ENCODE measurements around the gene FAM193A. TPM values are rescaled to one million over a fixed set of nuclear protein-coding genes. Genes with fewer than 3 reads are reported as not detected.

Gene FAM193A
- total and polyA plus RNA-seq, 12 donors, result 12.9 to 30.8 (median 23.1) TPM

DNA sequence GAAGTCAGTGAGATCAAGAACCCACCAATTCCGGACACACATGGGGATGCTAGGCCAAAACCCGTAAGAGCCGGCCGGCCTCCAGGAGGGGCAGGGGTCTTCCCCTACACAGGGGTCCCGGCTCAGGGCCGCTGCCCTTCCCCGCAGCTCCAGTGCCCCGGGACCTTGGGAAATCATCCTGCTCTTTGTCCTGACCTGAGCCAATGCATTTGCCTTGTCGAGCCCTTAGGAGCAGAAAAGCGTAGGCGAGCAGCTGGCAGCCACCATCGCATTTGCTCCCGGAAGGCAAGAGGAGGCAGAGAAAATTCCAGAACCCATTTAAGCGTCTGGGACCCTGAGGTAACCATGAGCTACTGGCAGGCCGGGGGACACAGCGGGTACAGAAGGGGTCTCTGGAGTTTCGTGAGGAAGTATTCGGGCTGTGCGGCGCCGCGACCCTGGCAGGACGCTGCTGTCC, 227.1 kb downstream of the FAM193A start:
- no peak for DNase-seq
- Histone ChIP-seq H3K27me3 (no peaks in the 10 kb centered on the region), H3K4me3 (peak overlapping the region in 1 of 4 donors; percentile 72), H3K27ac (peak overlapping the region in 2 of 5 donors; percentile 62 to 77), H3K36me3 (replicated peaks in 1 of 2) (no peaks in the 10 kb centered on the region), H3K9me3 (replicated peaks in 1 of 3) (no peaks in the 10 kb centered on the region), H3K4me1 (replicated peaks in 1 of 2) (peaks cover 0 to 4% of the 10 kb centered on the region in 2 donors)
- intact Hi-C loops (cut with DNase I), result loop anchor here (10.0 kb wide), 2 partner anchors 171 to 271 kb away; no protein-coding TSS in a partner anchor
- TF ChIP-seq, protein P1, sequence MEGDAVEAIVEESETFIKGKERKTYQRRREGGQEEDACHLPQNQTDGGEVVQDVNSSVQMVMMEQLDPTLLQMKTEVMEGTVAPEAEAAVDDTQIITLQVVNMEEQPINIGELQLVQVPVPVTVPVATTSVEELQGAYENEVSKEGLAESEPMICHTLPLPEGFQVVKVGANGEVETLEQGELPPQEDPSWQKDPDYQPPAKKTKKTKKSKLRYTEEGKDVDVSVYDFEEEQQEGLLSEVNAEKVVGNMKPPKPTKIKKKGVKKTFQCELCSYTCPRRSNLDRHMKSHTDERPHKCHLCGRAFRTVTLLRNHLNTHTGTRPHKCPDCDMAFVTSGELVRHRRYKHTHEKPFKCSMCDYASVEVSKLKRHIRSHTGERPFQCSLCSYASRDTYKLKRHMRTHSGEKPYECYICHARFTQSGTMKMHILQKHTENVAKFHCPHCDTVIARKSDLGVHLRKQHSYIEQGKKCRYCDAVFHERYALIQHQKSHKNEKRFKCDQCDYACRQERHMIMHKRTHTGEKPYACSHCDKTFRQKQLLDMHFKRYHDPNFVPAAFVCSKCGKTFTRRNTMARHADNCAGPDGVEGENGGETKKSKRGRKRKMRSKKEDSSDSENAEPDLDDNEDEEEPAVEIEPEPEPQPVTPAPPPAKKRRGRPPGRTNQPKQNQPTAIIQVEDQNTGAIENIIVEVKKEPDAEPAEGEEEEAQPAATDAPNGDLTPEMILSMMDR (IDR thresholded peaks at IDR 0.05), result no peak
- TF ChIP-seq POLR2A (IDR thresholded peaks at IDR 0.05), result no peak
- 38 to 48% (median 46%) methylated on average over 15 to 23 of the region's 23 CpGs for WGBS, 4 donors

DNA sequence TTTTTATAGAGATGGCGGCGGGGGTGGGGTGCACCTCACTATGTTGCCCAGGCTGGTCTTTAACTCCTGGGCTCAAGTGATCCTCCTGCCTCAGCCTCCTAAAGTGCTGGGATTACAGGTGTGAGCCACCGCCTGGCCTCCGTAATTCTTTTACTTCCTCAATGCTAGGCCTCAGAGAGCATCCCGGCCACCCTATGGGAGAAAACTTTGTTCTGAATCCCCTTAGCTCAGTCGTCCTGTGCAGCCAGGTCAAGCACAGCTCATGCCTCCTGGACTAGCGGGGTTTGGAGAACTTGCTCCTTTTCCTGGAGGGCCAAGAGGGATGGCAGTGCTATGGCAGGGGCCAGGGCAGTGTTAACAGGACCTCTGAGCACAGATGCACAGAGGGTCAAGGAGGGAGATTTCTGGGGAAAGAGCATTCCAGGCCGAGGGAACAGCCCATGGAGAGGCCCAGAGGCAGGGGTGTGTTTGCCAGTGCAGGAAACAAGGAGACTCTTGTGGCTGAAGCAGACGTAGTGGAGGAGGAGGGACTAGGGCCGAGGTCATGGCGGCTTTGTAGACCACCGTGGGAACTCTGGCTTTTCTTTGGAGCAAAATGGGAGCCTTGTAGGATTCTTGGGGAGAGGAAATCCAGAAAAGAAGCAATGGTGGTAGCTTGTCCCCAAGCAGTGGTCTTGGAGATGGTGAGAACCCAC, 229.5 kb downstream of the FAM193A start:
- peaks cover 0 to 4% of the 10 kb centered on the region in 2 donors for H3K4me1 ChIP-seq (replicated peaks in 1 of 2)
- intact Hi-C loops (cut with DNase I), result loop anchor here (5.0 to 10.0 kb wide), 3 partner anchors 169 to 269 kb away; no protein-coding TSS in a partner anchor
- no peaks in the 10 kb centered on the region for H3K27me3 ChIP-seq
- TF ChIP-seq, protein P1 (IDR thresholded peaks at IDR 0.05), result no peak
- TF ChIP-seq POLR2A (IDR thresholded peaks at IDR 0.05), result no peak
- H3K36me3 ChIP-seq (replicated peaks in 1 of 2), result no peaks in the 10 kb centered on the region
- no peaks in the 10 kb centered on the region for H3K9me3 ChIP-seq (replicated peaks in 1 of 3)
- peak in 1 of 7 donors; percentile 13 for DNase-seq
- no peak overlapping the region for H3K27ac ChIP-seq
- WGBS, 4 donors, result 84 to 91% (median 90%) methylated on average over 10 to 12 of the region's 12 CpGs
- no peak overlapping the region for H3K4me3 ChIP-seq

DNA sequence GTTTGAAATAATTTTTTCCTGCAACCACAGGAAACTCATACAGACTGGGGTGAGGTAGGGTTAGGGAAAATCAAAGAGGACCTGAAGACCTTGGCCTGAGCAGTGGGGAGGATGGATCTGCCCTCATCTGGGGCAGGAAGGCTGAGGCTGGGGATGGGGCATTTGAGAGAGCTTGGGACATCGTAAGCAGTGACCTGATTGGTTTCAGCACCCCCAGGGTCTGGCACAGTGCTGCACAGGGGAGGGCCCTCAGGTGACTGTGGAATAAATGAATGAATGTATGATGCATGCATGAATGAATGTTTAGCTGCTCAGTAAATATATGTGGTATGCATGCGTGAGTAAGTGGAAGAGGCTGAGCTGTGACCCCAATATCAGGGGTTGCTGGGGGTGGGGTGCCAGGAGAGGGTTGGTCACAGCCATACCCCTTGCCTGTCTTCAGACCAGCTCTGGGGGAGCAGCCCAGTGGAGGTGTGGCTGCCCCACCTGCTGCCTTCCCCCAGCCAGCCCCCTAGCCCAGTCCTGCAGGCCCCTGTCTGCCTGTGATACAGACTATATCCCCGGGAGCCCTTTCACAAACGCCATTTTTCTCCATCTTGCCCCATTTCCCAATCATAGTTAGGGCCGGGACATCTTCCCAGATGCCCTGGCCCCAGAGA, 230.7 kb downstream of the FAM193A start:
- no peak for TF ChIP-seq POLR2A (IDR thresholded peaks at IDR 0.05)
- TF ChIP-seq, protein P1 (IDR thresholded peaks at IDR 0.05), result no peak
- WGBS, 4 donors, result 86 to 93% (median 90%) methylated on average over 5 of the region's 5 CpGs

DNA sequence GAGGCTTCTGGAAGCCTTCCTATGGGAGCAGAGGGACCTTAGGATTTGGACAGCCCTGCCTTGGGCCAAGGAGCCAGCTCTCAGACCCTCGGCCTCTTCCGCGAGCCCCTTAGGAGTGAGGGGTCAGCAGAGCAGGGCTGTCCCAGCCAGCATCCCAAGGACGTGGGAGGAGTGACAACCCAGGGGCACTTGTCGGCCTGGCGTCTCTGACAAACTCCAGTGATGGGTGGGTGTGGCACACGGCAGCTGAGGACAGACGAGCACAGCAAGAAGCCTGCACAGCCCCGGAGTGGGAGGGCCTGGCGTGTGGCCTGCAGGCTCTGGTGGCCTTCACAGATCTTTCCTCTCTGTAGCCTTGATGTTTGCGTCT, 231.2 kb downstream of the FAM193A start:
- intact Hi-C loops (cut with DNase I), result loop anchor here (5.0 to 10.0 kb wide), 3 partner anchors 167 to 267 kb away; no protein-coding TSS in a partner anchor
- peak in 1 of 7 donors; percentile 64 for DNase-seq
- TF ChIP-seq, protein P1 (IDR thresholded peaks at IDR 0.05), result no peak
- no peak for TF ChIP-seq POLR2A (IDR thresholded peaks at IDR 0.05)
- Histone ChIP-seq H3K27ac (no peak overlapping the region), H3K27me3 (no peaks in the 10 kb centered on the region), H3K4me1 (replicated peaks in 1 of 2) (peaks cover 4% of the 10 kb centered on the region in 2 donors), H3K4me3 (no peak overlapping the region), H3K9me3 (replicated peaks in 1 of 3) (no peaks in the 10 kb centered on the region), H3K36me3 (replicated peaks in 1 of 2) (no peaks in the 10 kb centered on the region)
- whole genome bisulfite sequencing, 4 donors, result 40 to 67% (median 57%) methylated on average over 3 to 11 of the region's 11 CpGs

More for the DNA sequence above, 230.7 kb downstream of the FAM193A start:
- H3K4me3 ChIP-seq, result no peak overlapping the region
- H3K27me3 ChIP-seq, result no peaks in the 10 kb centered on the region
- intact Hi-C loops (cut with DNase I), result loop anchor here (5.0 to 10.0 kb wide), 3 partner anchors 168 to 268 kb away; no protein-coding TSS in a partner anchor
- H3K27ac ChIP-seq, result no peak overlapping the region
- H3K4me1 ChIP-seq (replicated peaks in 1 of 2), result peaks cover 4% of the 10 kb centered on the region in 2 donors
- DNase-seq, result no peak
- no peaks in the 10 kb centered on the region for H3K9me3 ChIP-seq (replicated peaks in 1 of 3)
- no peaks in the 10 kb centered on the region for H3K36me3 ChIP-seq (replicated peaks in 1 of 2)

Data from adrenal gland (tissue), 12 donors.